GM13976 (cell line): ENCODE results near the gene KCNAB2.
"Not testable (repeated sequence)": the region's sequence is repeated elsewhere in the genome, so short reads cannot be mapped to it uniquely, and the experiment has no call there.

ENCODE experiments used
- DNase-seq: peaks from one replicate; pipeline ENCODE4 v3.0.0; 2012; ENCODE audit warnings: low spot score
- in situ Hi-C: fragments of 300-500 bp; cut with MboI; formaldehyde crosslinking; loops from one replicate; pipeline ENCODE4 v1.12.0; 2022; ENCODE audit warnings: low sequenced_read_pairs, mixed read lengths, inconsistent platforms; ENCODE audit not compliant: unreplicated experiment
- TF ChIP-seq, protein P1 (sequence below): IDR thresholded peaks from 2 replicates; pipeline ENCODE4 v1.5.1; 2012; ENCODE audit warnings: borderline replicate concordance, mild to moderate bottlenecking; ENCODE audit not compliant: insufficient read depth; ENCODE audit errors: extremely low read depth, missing control alignments, control extremely low read depth

KCNAB2 gene

DNA sequence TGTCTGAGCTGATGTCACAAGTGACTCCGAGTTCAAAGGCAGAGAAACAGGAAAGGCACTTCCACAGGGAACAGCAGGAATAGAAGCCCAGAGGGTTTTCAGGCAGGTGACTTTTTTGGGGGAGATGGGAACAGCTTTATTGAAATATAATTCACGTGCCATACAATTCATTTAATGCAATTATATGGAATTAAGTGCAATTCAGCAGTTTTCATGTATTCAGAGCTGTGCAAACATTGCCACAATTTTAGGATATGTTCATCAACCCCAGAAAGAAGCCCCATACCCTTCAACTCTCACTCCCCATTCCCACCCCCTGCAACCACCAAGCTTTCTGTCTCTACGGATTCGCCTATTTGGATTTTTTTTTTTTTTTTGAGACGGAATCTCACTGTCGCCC is 17.0 kb downstream of the KCNAB2 start:
- no peak for DNase-seq
- TF ChIP-seq, protein P1, sequence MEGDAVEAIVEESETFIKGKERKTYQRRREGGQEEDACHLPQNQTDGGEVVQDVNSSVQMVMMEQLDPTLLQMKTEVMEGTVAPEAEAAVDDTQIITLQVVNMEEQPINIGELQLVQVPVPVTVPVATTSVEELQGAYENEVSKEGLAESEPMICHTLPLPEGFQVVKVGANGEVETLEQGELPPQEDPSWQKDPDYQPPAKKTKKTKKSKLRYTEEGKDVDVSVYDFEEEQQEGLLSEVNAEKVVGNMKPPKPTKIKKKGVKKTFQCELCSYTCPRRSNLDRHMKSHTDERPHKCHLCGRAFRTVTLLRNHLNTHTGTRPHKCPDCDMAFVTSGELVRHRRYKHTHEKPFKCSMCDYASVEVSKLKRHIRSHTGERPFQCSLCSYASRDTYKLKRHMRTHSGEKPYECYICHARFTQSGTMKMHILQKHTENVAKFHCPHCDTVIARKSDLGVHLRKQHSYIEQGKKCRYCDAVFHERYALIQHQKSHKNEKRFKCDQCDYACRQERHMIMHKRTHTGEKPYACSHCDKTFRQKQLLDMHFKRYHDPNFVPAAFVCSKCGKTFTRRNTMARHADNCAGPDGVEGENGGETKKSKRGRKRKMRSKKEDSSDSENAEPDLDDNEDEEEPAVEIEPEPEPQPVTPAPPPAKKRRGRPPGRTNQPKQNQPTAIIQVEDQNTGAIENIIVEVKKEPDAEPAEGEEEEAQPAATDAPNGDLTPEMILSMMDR = no peak
- in situ Hi-C loops = no loop called here

DNA sequence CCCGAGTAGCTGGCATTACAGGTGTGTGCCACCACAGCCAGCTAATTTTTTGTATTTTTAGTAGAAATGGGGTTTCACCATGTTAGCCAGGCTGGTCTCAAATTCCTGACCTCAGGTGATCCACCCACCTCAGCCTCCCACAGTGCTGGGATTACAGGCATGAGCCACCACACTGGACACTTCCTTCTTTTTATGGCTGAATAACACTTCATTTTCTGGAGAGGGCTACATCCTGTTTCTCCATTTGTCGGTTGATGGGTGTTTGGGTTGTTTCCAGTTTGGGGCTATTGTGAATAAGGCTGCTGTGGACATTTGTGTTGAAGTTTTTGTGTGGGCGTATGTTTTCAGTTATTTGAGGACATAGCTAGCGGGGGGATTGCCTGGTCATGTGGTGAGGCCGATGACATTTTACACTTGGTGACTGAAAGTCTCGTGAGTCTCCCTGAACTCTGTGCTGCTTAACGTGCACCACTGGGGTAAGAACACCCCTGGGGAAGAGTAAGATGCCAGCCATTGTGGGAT is 17.9 kb downstream of the KCNAB2 start:
- DNase-seq, in situ Hi-C loops: not testable (repeated sequence)

DNA sequence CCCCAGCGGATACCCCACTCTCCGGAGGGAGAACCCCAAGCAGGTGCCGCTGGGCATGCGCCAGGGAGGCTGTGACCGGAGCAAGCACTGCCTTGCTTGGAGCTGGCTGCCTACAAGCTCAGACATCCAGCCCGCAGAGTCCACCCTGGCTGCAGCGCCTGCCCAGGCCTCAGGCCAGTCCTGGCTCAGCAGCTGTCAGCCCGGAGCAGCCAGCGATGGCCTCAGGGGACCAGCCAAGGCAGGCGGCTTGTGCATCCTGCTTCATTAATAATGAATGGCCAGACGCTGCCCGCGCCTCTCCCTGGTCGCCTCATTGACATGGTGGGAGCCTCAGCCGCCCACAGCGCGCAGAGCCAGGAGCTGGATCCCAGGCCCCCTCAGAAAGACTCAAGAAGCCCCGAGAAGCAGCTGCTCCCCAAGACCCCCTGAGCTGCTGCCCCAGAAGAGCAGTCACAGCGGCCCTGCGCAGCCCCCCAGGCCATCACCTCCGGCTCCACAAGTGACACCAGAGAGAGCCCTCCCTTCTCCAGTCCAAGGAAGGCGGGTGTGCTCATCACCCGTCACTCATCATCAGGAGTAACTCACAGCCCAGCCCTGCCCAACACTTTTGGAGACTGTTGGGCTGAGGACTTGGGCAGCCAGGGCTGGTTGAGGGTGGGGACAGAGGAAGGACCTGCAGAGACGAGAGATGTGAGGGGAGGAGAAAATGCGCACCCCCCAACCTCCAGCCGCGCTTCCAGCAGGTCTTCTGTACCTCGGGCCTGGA is 19.6 kb downstream of the KCNAB2 start:
- in situ Hi-C loops = no loop called here
- TF ChIP-seq, protein P1 = no peak
- no peak for DNase-seq

DNA sequence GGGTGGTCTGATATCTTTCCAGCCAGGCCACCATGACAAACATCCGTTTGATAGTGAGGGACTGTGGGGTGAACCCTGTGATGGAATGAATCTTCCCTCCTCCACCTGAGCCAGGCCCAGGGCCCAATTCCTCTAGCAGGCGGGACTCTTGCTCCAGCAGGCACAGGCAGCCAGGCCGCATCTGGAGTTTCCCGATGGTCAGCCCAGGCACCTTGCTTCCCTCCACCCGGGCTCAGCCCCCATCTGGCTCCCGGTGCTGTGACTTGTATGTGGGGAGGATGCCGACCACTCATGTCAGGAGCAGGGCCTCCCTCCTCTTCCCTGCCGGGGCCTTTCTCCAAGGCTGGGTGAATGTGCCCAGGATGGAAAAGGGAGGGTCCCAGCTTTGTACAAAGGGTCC is 21.0 kb downstream of the KCNAB2 start:
- in situ Hi-C loops = no loop called here
- no peak for DNase-seq
- TF ChIP-seq, protein P1 = no peak

DNA sequence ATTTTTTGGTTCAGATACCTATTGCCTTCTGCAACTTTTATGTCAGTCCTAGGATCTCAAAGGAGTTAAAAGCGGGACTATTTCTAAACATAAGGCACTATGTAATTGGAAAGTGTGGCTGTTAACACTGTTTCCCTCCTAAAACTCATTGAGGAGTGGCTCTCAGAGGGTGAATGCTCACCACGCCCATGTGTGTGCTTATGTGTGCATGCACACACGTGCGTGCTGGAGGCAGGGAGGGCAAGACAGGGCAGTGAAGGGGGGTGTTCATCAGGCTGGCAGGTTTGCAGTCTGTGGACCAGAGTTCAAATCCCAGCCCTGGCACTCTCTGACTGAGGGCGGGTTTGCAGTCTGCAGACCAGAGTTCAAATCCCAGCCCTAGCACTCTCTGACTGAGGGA is 22.4 kb downstream of the KCNAB2 start:
- TF ChIP-seq, protein P1 = no peak
- DNase-seq = no peak
- in situ Hi-C loops = no loop called here

DNA sequence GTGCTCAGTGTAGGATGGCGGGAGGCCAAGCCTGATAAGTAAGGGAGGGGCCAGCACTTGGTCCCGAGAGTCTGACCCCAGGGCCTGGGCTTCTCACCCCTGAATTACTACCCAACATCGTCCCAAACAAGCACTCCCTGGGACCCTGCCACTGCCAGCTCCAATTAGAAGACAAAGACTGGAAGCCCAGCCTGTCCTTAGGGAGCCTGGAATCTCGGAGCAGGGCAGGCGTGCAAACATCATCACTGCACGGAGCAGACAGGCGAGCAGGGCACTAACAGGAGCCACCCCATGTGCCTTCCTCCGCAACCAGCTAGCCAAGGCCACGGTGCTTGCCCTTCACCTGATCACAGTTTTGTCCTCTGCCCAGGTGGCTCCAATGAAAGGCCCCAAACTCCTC is 23.2 kb downstream of the KCNAB2 start:
- TF ChIP-seq, protein P1 = no peak
- no peak for DNase-seq
- in situ Hi-C loops = no loop called here

DNA sequence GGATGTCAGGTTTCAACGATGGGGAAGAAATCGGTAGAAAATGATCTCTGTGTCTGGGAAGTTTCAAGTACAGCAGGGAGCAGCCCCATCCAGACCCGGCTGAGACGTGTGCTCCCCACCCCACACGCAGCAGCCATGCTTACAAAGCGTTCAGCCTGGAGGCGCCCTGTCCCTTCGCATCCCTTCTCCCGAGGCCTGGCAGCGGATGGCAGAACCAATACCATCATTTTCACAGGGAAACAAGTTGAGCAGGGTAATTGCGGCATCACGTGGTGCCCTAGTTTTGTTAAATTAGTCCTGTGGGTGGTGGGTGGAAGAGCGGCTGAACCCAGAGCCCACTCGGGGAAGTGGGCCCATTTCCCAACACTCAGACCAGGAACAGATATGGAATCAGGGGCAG is 23.9 kb downstream of the KCNAB2 start:
- no peak for DNase-seq
- TF ChIP-seq, protein P1 = no peak
- in situ Hi-C loops = no loop called here
